ENCODE data around the gene GZMM.

The GZMM gene

GRCh38 chr19:525857-526419 lies 17.9 kb upstream of the GZMM start:
- DNase-seq (ENCODE audit: low read depth, low spot score), result no peak
- WGBS (ENCODE audit: insufficient coverage, insufficient read length), result no CpG with 5 or more reads among the region's 13 CpGs
- no peaks in the 10 kb centered on the region for H3K27me3 ChIP-seq (ENCODE audit: control insufficient read depth, insufficient read depth, low read length)
- no peak overlapping the region for H3K4me3 ChIP-seq (ENCODE audit: low read length)
- no peaks in the 10 kb centered on the region for H3K9me3 ChIP-seq (ENCODE audit: control insufficient read depth, insufficient read depth, low read length)
- H3K36me3 ChIP-seq (ENCODE audit: control insufficient read depth, insufficient read depth, low read length), result no peaks in the 10 kb centered on the region; the same call in 1 of the 2 replicates
- H3K4me1 ChIP-seq (ENCODE audit: control insufficient read depth, insufficient read depth, low read length), result peaks cover 8% of the 10 kb centered on the region
- no peak overlapping the region for H3K27ac ChIP-seq (ENCODE audit: low read length)

- no peaks in the 10 kb centered on the region for H3K9me3 ChIP-seq (ENCODE audit: control insufficient read depth, insufficient read depth, low read length)
- H3K27me3 ChIP-seq (ENCODE audit: control insufficient read depth, insufficient read depth, low read length), result no peaks in the 10 kb centered on the region
- DNase-seq (ENCODE audit: low read depth, low spot score), result no peak
- H3K4me1 ChIP-seq (ENCODE audit: control insufficient read depth, insufficient read depth, low read length), result peaks cover 8% of the 10 kb centered on the region
- no CpG with 5 or more reads among the region's 38 CpGs for WGBS (ENCODE audit: insufficient coverage, insufficient read length)
- H3K4me3 ChIP-seq (ENCODE audit: low read length), result peak overlapping the region; percentile 65; the same call in 1 of the 2 replicates
- no peak overlapping the region for H3K27ac ChIP-seq (ENCODE audit: low read length)
- no peaks in the 10 kb centered on the region; the same call in 1 of the 2 replicates for H3K36me3 ChIP-seq (ENCODE audit: control insufficient read depth, insufficient read depth, low read length)
These were observed 13.5 kb upstream of the GZMM start for GRCh38 chr19:530134-531008.

- H3K27ac ChIP-seq (ENCODE audit: low read length), result no peak overlapping the region
- no peak for DNase-seq (ENCODE audit: low read depth, low spot score)
- WGBS (ENCODE audit: insufficient coverage, insufficient read length), result no CpG with 5 or more reads among the region's 103 CpGs
- H3K4me3 ChIP-seq (ENCODE audit: low read length), result peak overlapping the region; percentile 65
- peaks cover 6% of the 10 kb centered on the region; the same call in 1 of the 2 replicates for H3K36me3 ChIP-seq (ENCODE audit: control insufficient read depth, insufficient read depth, low read length)
- no peaks in the 10 kb centered on the region for H3K9me3 ChIP-seq (ENCODE audit: control insufficient read depth, insufficient read depth, low read length)
- no peaks in the 10 kb centered on the region for H3K27me3 ChIP-seq (ENCODE audit: control insufficient read depth, insufficient read depth, low read length)
- H3K4me1 ChIP-seq (ENCODE audit: control insufficient read depth, insufficient read depth, low read length), result peaks cover 7% of the 10 kb centered on the region
These were observed 12.7 kb upstream of the GZMM start for GRCh38 chr19:531009-531752.

DNA sequence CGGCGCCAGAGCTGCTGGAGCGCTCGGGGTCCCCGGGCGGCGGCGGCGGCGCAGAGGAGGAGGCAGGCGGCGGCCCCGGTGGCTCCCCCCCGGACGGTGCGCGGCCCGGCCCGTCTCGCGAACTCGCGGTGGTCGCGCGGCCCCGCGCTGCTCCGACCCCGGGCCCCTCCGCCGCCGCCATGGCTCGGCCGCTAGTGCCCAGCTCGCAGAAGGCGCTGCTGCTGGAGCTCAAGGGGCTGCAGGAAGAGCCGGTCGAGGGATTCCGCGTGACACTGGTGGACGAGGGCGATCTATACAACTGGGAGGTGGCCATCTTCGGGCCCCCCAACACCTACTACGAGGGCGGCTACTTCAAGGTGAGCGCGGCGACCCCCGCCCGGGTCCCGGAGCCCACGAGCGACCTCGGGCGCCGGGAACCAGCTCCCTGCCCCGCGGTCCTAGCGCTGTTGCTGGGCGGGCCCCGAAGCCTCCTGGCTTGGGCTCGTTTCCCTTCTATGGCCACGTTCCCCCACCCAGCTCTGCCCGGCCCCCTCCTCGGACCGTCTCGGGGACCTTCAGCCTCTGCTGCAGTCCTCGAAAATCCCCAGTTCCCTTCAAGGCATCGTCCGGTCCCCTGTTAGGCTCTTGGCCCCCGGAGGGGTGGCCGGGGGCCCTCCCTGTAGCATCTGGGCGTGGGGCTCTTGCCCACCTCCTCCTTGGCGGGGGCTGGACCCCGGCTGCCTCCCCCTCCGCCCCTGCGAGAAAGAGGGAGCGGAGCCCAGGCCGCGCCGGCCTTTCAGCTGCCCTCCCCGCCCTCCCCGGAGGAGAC lies 11.9 kb upstream of the GZMM start, which contains the start of gene CDC34:
TSS of gene CDC34 (plus strand) at position 8 of the 808 bp plus-strand sequence. CDS start at position 180, 172 bp downstream.
- no peaks in the 10 kb centered on the region for H3K9me3 ChIP-seq (ENCODE audit: control insufficient read depth, insufficient read depth, low read length)
- H3K4me3 ChIP-seq (ENCODE audit: low read length), result peak within 1 kb of the TSS; percentile 65
- no peak for DNase-seq (ENCODE audit: low read depth, low spot score)
- peaks cover 5% of the 10 kb centered on the region; the same call in 1 of the 2 replicates for H3K4me1 ChIP-seq (ENCODE audit: control insufficient read depth, insufficient read depth, low read length)
- no peaks in the 10 kb centered on the region for H3K27me3 ChIP-seq (ENCODE audit: control insufficient read depth, insufficient read depth, low read length)
- no CpG with 5 or more reads among the region's 84 CpGs for WGBS (ENCODE audit: insufficient coverage, insufficient read length)
- no peak within 1 kb of the TSS for H3K27ac ChIP-seq (ENCODE audit: low read length)
- peaks cover 14% of the 10 kb centered on the region for H3K36me3 ChIP-seq (ENCODE audit: control insufficient read depth, insufficient read depth, low read length)

GRCh38 chr19:532561-533363 lies 11.1 kb upstream of the GZMM start:
- Histone ChIP-seq H3K27ac (ENCODE audit: low read length) (no peak overlapping the region), H3K27me3 (ENCODE audit: control insufficient read depth, insufficient read depth, low read length) (no peaks in the 10 kb centered on the region), H3K4me3 (ENCODE audit: low read length) (peak overlapping the region; percentile 65), H3K4me1 (ENCODE audit: control insufficient read depth, insufficient read depth, low read length) (peaks cover 5% of the 10 kb centered on the region; the same call in 1 of the 2 replicates), H3K36me3 (ENCODE audit: control insufficient read depth, insufficient read depth, low read length) (peaks cover 15% of the 10 kb centered on the region), H3K9me3 (ENCODE audit: control insufficient read depth, insufficient read depth, low read length) (no peaks in the 10 kb centered on the region)
- no CpG with 5 or more reads among the region's 47 CpGs for WGBS (ENCODE audit: insufficient coverage, insufficient read length)
- DNase-seq (ENCODE audit: low read depth, low spot score), result no peak

- H3K27me3 ChIP-seq (ENCODE audit: control insufficient read depth, insufficient read depth, low read length), result no peaks in the 10 kb centered on the region
- peak overlapping the region; percentile 65; the same call in 1 of the 2 replicates for H3K4me3 ChIP-seq (ENCODE audit: low read length)
- H3K27ac ChIP-seq (ENCODE audit: low read length), result no peak overlapping the region
- H3K4me1 ChIP-seq (ENCODE audit: control insufficient read depth, insufficient read depth, low read length), result peaks cover 5% of the 10 kb centered on the region; the same call in 1 of the 2 replicates
- no peak for DNase-seq (ENCODE audit: low read depth, low spot score)
- no CpG with 5 or more reads among the region's 25 CpGs for WGBS (ENCODE audit: insufficient coverage, insufficient read length)
- peaks cover 20% of the 10 kb centered on the region for H3K36me3 ChIP-seq (ENCODE audit: control insufficient read depth, insufficient read depth, low read length)
- no peaks in the 10 kb centered on the region for H3K9me3 ChIP-seq (ENCODE audit: control insufficient read depth, insufficient read depth, low read length)
These were observed 10.3 kb upstream of the GZMM start for GRCh38 chr19:533364-534058.

- Histone ChIP-seq H3K9me3 (ENCODE audit: control insufficient read depth, insufficient read depth, low read length) (no peaks in the 10 kb centered on the region), H3K4me3 (ENCODE audit: low read length) (no peak overlapping the region), H3K4me1 (ENCODE audit: control insufficient read depth, insufficient read depth, low read length) (peaks cover 5% of the 10 kb centered on the region; the same call in 1 of the 2 replicates), H3K27me3 (ENCODE audit: control insufficient read depth, insufficient read depth, low read length) (no peaks in the 10 kb centered on the region), H3K36me3 (ENCODE audit: control insufficient read depth, insufficient read depth, low read length) (peaks cover 26% of the 10 kb centered on the region), H3K27ac (ENCODE audit: low read length) (no peak overlapping the region)
- no CpG with 5 or more reads among the region's 14 CpGs for WGBS (ENCODE audit: insufficient coverage, insufficient read length)
- no peak for DNase-seq (ENCODE audit: low read depth, low spot score)
These were observed 9.8 kb upstream of the GZMM start for GRCh38 chr19:534088-534487.

DNA sequence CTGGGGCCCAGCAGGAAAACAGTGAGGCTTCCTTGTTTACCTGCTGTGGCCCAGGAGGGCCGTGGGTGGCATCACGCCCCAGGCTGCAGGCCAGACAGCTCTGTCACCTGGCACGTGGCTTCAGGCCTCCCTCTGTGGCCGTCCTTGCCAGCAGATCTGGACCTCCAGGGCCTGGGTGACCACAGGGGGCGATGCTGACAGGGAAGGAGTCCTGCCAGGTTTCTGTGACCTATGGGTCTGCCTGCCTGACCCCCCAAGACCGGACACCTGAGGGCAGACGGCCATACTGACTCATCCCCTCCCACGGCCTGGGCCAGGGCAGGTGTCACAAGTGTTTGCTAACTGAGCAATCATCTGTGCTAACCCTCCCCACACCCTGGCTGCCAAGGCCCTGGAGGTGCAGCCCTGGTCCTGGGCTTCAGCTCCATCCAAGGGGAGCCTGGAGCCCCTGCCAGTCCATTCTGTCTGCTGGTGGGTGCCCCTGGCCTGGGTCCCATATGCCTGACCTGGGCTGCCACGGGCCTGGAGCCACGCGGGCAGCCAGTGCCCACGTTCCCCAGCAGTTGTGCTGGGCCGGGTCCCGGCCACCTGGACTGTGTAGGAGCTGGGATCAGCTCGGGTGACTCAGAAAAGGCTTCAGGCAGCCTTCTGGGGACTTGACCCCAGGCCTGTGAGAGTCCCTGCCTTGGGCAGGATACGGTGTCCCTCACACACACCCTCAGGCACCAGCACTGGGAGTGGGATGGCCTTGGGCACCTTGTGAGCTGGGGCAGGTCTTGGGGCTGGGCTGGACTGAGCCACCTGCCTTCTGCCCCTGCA lies 8.6 kb upstream of the GZMM start:
- DNase-seq (ENCODE audit: low read depth, low spot score), result no peak
- Histone ChIP-seq H3K36me3 (ENCODE audit: control insufficient read depth, insufficient read depth, low read length) (peaks cover 31% of the 10 kb centered on the region), H3K27ac (ENCODE audit: low read length) (no peak overlapping the region), H3K27me3 (ENCODE audit: control insufficient read depth, insufficient read depth, low read length) (no peaks in the 10 kb centered on the region), H3K4me3 (ENCODE audit: low read length) (no peak overlapping the region), H3K4me1 (ENCODE audit: control insufficient read depth, insufficient read depth, low read length) (peaks cover 4% of the 10 kb centered on the region; the same call in 1 of the 2 replicates), H3K9me3 (ENCODE audit: control insufficient read depth, insufficient read depth, low read length) (no peaks in the 10 kb centered on the region)
- WGBS (ENCODE audit: insufficient coverage, insufficient read length), result no CpG with 5 or more reads among the region's 16 CpGs

Data from iPS DF 6.9 (cell line).